Fibroblast of skin of right biceps (primary cell): ENCODE measurements around the gene ATXN7.

Source experiments
- DNase-seq: peaks from one replicate; pipeline ENCODE4 v3.0.0-alpha.2; 2013

The ATXN7 gene

GRCh38 chr3:63867225-63867624 lies 3.6 kb downstream of the ATXN7 start:
- no peak for DNase-seq

GRCh38 chr3:63869940-63870614 lies 6.4 kb downstream of the ATXN7 start:
- DNase-seq: no peak

- no peak for DNase-seq
Measured at GRCh38 chr3:63870615-63871005, 6.9 kb downstream of the ATXN7 start.

- peak; percentile 79 for DNase-seq
Measured at GRCh38 chr3:63872135-63872924, 8.7 kb downstream of the ATXN7 start.

GRCh38 chr3:63874769-63875168 lies 11.1 kb downstream of the ATXN7 start:
- no peak for DNase-seq

GRCh38 chr3:63875510-63875909 lies 11.8 kb downstream of the ATXN7 start:
- no peak for DNase-seq

GRCh38 chr3:63876260-63876659 lies 12.6 kb downstream of the ATXN7 start:
- no peak for DNase-seq

- DNase-seq: peak; percentile 40
Measured at GRCh38 chr3:63877737-63878393, 14.2 kb downstream of the ATXN7 start.

GRCh38 chr3:63878394-63879060 lies 14.9 kb downstream of the ATXN7 start:
- DNase-seq: no peak

GRCh38 chr3:63880653-63881052 lies 17.0 kb downstream of the ATXN7 start:
- DNase-seq: no peak

- no peak for DNase-seq
Measured at GRCh38 chr3:63886858-63887257, 23.2 kb downstream of the ATXN7 start.

GRCh38 chr3:63891518-63891917 lies 27.9 kb downstream of the ATXN7 start:
- no peak for DNase-seq

GRCh38 chr3:63892773-63893352 lies 29.2 kb downstream of the ATXN7 start:
- no peak for DNase-seq

GRCh38 chr3:63895422-63896189 lies 31.9 kb downstream of the ATXN7 start:
- no peak for DNase-seq

GRCh38 chr3:63896332-63897030 lies 32.8 kb downstream of the ATXN7 start:
- peak; percentile 36 for DNase-seq

GRCh38 chr3:63900010-63900409 lies 36.3 kb downstream of the ATXN7 start:
- DNase-seq: no peak

GRCh38 chr3:63900459-63900858 lies 36.8 kb downstream of the ATXN7 start:
- no peak for DNase-seq

GRCh38 chr3:63905731-63906620 lies 42.3 kb downstream of the ATXN7 start:
- no peak for DNase-seq

- peak; percentile 36 for DNase-seq
Measured at GRCh38 chr3:63908081-63908736, 44.5 kb downstream of the ATXN7 start.

- no peak for DNase-seq
Measured at GRCh38 chr3:63908776-63909175, 45.1 kb downstream of the ATXN7 start.
